GM21447 (cell line): ENCODE data around the gene CABLES1.

Experiments used
- ATAC-seq: cut with Tn5 transposase; IDR thresholded peaks from one replicate; pipeline ENCODE4 v1.9.1; 2021; ENCODE audit not compliant: unreplicated experiment

The CABLES1 gene

DNA sequence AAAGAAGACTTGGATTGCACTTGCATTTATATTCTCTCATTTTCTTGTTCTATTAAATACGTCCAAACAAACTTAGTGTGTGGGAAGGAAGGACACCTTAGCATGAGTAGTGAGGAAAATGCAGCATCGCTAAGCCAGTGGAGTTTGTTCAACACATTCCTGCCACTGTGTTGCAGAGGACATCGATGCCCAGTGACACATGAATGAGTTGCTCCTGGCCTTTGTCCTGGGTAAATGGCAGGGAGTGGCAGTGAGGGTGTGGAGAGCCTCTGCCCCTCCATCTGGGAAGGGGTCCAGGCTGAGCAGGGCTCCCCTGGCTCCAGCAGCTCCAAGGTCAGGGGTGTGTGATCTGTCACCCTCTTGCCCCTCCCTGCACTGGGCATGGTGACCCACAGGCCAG, 75.9 kb downstream of the CABLES1 start:
- ATAC-seq, result no peak

DNA sequence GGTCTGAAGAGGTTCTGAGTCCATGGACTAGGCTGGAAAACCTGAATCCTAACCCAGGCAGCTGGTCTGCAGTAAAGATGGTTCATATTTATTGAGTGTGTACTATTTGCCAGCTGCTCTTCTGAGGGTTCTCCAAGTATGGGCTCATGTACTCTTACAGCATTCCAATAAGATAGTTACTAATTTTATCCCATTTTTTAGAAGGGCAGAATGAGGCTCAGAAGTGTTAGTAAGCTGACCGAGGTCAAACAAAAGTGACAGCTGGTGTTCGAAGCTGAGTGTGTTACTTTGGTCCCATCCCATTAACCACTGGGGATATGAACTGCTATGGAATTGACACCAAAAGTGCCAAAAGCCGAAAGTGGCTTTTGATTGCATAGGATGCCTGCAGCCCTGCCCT, 76.9 kb downstream of the CABLES1 start:
- no peak for ATAC-seq

DNA sequence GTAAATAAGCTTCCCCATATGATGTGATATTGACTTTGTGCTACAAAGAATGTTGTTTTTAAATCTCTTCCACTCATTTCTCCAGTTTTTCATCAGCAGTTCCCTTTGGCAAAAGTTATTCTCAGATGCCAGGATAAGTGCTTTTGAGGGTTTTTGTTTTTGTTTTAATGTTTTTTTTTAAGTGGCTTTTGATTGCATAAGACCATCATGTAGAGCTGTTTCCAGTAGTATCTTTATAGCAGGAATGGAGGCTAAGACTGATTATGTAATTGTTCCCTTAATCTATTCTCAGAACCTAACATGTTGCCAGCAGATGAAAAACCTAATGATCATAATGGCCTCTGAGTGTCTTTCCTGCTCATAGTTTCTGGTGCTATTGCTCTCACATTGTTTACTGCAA, 77.9 kb downstream of the CABLES1 start:
- ATAC-seq, result no peak

DNA sequence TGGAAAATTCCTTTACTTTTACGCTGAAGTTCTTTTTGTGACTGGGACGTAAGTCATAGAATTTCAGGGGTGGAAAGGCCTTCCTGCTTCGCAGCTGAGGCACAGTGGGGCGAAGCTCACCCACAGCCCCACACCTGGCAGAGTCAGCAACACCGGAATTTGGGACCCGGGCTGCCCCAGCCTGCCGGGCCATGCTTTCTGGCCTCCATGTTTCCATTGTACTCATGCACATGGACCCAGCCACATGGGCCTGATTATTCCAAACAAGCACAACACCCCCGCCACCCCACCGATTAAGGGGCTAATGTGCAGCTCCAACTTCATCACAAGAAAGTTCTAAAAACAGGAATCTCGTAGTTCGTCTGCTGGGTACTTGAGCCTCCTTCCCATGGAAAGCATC, 82.5 kb downstream of the CABLES1 start:
- no peak for ATAC-seq

DNA sequence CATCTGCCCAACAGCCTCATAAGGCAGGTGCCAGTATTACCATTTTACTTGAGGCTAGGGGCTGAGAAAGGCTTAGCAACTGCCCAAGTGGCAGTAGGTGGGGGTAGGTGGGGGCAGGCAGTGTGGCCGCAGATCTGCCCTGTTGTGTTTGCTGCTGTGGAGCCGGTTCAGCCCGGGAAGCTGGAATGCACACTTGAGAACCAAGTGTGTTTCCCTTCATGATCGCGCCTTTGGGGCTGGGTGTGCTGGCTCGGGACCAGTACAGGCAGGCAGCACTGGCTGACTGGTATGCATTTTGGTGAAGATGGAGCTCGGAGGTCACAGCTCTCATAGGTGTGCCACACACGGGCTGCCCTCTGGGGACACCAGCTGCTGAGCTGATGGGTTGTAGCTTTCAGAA, 85.1 kb downstream of the CABLES1 start:
- ATAC-seq, result no peak

DNA sequence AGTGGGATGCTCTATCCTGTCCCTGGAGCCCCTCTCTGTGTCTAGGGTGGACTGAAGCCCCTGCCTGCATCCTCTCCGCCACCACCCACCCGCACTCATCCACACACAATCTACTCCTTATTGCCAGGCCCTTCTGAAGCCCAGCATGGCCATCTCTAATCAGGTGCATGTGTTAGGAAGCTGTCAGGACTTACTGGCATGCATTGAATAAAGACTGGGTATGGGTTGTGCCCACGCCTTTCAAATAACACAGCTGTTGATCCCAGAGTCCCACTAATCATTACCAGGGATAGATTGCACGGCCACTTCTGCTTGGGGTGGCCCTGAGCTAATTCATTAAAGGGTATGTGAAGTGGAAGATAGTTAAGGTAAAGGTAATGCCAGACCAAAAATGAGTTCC, 88.4 kb downstream of the CABLES1 start:
- no peak for ATAC-seq

DNA sequence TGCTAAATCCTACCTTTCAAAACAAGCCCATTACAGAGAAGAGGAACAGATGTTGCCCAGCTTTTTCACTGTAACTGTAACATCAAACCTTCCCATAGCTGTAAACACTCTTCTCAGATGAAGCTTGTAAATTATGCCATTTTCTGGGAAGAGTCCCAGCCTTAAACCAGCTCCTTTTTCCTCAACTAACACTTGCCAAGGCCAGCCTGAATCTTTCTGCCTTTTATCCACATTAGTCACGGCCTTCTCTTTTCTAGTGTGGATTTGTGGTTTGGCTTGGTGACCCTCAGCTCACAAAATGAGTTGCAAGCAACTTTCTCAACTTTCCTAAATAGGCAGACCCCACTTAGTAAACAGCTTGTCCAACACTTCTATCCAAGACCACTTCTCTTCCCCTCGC, 90.2 kb downstream of the CABLES1 start:
- ATAC-seq, result no peak

DNA sequence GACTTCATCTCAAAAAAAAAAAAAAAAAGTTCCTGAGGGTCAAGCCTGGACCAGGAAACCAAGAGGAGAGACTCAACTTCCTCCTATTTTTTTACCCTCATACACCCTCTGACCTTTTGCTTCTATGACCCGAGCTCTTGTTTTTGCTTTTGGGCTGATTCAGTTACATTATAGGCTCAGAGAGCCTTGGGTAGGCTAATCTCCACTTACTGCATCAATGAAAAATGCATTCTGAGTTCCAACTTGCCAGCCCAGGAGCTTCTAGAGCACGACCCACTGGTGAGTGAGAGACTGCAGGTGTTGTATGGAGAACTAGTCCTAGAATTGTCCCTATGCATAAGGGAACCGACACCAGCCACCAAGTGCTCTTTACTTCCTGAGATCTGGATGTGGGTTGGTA, 91.1 kb downstream of the CABLES1 start:
- ATAC-seq, result no peak

DNA sequence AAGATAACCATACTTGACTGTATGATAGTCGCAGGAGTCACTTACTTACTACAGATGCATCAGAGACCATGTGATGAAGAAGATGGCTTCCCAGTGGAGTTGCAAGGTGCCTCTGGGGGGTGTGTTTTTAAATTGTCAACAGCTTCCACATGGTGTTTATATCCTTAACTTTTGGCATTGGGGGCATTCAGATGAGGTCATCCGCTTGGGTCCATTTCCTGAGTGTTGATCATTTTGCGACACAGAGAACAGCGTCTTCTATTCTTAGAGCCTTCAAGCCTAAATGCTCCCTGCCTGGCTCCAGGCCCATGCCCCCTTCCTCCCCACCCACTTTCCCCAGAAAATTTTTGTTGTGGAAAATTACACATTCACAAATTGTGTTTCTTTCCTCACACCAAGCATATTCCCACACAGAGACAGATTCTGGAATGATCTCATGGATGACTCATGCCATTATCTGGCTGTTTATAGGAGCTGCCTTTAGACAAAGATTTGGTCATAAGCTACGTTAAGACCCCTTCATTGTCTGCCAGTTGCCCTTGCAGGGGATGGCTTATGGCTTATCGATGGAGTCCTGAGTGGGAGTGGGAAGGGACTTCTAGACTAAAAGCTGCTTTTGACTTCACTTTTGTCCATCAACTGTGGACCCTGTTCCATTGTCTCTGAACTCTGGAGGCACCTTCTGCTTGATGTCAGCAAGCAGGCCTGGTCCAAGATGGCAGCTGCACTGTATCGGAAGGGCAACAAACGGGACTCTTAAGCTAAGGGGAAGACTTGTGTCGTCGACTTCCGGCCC, 91.8 kb downstream of the CABLES1 start:
- ATAC-seq, result no peak

DNA sequence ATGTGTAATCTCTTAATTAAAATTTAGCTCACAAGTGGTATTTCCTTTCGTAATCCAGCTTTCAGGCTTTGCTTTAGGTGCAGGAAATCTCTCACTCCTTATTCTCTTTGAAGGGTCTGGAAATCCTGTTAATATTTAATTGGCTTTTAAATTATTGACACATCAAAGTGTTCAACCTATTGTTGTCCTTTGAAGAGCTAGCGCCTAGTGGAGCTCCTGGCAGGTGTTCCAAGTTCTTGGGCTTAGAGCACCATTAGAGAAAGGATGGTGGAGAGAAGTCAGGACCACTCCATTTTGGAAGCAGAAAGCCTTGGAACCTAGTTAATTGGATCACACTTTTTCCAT, 92.4 kb downstream of the CABLES1 start:
- ATAC-seq, result no peak

DNA sequence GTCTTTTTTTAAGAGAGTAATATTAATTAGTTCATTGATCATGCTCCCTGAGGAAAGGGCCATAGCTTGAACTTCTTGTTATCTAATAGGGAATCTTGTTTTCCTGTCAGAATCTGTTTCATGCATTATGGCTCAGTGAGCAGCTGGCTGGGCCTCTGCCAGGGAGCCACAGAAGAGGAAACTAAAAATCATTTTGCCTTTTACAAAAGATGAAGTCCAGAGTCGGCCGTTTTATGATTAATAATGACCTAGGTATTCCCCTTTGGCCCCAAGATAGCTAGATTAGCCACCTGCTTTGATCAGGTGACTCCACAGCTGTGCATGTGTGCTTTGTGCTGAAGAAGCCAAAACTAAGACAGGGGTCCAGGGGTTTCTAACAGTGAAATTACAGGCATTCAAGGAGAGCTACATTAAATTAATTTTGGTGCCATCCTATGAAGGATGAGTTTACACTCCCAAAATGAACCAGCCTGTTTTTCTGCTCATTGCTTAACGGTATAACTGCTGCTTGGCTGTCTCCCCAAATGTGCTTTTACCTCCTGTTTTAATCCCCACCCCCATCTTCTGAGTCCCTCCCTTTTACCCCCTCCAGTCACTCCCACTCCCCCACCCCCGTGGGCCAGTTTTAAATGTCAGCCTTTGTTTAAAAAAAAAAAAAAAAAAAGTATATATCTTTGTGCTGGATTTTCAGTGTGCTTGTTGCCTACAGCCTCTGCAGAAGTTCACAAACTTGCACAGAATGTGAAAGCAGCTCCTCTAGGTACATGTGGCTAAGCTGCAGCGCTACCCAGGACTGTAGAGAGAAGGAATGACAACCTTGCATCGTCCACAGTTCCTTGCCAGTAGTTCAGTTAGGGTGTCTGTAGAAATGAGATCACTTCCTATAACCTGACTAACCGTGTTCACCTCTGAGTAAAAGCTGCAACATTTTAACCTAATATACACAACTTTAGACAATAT, 93.1 kb downstream of the CABLES1 start:
- peak; percentile 47 for ATAC-seq

DNA sequence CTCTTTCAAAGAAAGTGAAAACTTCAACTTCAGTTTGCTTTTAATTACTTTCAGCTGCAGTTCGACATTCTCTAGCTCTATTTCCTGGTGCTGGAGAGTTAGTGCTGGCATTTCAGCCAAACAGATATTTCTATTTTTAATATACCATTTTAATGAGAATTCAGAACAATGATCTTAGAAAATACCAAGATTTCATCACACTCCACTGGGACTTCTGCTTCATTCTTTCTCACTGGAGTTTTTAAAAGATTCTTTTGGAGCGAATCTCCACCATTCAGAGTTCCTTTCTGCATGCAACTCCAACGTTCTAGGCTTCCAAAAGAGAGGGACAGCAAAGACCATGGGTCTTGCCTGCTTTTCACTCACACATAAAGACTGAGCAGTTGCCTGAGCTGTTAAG, 94.2 kb downstream of the CABLES1 start:
- ATAC-seq, result no peak

DNA sequence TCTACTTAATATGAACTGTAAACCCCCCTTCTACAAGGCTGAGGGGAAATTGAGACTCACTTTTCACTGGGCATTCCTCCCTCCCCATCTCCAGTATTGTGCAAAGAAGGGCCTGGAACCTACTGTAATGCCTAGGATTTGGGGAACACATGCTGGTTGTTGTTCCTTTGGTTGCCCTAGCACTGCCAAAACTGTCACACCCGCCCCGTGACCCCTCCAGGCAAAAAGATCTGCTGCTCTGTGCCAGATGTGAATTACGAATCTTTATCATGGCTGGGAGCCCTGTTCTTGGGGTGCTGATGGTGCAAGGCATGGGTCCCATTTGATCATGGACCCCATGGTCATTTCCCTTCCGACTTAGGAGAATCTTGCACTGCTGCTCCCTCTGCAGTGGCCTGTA, 95.4 kb downstream of the CABLES1 start:
- ATAC-seq, result no peak

DNA sequence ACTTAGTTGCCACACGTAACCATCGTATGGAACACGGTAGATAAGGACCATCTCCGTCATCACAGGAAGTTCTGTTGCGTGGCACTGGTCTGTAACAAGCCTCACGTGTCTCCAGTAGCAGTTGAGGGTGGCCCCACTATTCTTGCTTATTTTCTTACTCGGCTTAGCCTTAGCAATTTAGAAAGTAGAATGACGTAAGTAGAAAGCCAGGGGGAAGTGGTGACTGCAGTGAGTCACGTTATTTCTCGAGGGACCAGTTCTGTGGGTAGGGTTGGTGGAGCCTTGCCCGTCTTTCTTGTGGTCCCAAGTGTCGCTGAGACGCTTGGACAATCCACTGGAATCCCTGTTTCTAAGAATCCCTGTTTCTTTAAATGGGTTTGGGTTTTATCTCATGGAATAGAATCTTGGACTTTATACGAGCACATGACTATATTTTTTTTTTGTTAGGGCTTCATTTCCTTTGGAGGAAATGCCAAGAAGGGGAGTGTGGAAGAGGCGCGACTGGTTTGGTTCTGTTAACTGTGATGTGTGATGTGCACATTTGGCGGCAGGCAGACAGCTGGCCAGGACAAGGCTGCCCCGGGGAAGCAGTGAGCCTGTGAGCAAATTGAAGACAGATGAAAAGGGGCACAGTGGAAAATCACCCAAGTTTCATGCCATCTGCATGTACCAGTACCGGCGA, 96.2 kb downstream of the CABLES1 start:
- ATAC-seq, result peak; percentile 74

DNA sequence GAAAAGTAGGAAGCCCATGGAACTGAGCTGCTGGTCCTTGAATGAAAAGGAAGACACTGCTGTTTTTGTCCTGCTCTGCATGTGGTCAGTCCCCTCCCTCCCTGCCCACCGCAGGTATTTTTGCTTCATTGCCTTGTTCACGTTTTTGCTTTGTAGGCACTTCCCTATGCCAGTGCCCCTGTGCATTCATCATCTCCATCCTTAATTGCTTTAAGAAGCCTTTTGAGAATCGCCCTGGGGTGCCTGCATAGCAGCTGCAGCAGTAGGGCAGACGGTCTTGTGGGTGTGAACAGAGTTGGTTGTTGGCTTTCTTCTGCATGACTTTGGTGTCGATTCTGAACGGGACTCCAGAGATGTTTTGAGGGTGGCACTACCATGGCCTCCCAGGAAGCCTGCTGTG, 97.0 kb downstream of the CABLES1 start:
- ATAC-seq, result no peak

DNA sequence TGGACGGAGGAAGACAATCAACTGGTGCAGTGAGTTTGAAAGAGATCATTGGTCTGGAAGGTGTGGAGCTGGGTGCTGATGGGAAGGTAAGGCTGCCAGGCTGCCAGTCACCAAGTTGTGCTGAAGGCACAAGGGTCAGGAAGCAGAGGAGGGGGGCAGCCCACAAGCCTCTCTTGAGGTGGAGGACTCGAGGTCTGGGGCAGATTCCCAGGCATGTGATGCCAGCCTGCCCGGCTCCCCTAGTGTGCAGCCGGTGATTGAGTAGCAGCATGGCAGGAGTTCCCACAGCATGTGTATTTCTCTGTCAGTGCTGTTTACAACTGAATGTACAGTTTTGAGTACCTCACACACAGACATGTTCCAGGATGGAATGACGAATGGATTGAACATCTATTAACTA, 99.3 kb downstream of the CABLES1 start:
- ATAC-seq, result no peak

DNA sequence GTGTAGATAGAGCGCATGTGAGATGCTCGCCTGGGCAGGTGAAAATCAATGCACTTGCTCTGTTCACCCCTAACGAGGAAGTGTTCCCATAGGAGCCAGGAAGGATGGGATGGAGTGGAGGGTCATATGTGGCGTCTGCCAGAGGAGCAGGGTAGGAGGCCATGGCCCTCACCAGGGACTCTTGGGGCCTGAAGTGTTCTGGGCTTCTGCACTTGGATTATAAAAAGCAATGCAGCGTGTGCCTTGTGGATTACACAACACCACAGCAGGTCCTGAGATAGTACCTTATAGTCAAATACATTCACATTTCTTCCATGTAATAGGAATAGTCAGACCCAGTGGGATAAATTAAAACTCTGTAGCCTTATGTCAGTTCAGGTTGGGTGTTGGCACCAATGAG, 100.1 kb downstream of the CABLES1 start:
- ATAC-seq, result no peak

DNA sequence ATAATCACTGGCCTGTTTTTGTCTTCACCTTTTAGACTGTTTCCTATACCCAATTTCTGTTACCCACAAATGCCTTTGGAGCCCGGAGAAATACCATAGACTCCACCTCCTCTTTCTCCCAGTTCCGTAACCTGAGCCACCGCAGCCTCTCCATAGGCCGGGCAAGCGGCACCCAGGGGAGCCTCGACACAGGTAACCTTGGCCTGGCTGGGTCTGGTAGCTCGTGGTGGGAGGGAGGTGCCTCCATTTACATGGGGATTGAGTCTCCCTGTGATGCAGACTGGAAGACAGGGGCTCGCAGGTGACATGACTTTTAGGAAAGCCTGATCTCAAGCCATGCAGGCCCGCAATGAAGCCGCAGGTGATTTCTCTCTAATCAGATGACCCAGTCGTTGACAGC, 100.6 kb downstream of the CABLES1 start:
- ATAC-seq, result no peak

DNA sequence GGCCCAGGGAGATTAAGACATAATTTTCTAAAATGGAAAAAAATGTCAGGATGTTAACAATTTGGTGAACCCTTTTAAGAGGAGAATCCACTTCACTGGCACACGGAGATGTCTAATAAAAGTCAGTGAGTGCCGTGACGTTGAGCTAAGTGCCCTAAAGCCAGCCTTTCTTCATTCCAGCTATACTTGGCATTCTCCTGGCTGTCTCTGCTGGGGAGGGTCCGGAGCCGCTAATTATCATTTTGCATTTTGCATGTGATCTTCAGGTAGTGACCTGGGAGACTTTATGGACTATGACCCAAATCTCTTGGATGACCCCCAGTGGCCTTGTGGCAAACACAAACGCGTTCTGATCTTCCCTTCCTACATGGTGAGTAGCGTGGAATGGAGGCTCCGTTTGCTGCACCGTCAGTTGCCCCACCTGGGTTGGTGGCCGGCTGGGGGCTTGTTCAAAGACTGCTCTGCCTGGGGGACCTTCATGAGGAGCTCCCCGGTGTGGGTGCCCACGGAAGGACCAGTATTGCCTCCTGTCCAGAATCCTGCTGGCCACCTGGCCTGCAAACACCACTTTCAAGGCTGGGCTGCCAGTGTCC, 101.7 kb downstream of the CABLES1 start:
- ATAC-seq, result no peak

DNA sequence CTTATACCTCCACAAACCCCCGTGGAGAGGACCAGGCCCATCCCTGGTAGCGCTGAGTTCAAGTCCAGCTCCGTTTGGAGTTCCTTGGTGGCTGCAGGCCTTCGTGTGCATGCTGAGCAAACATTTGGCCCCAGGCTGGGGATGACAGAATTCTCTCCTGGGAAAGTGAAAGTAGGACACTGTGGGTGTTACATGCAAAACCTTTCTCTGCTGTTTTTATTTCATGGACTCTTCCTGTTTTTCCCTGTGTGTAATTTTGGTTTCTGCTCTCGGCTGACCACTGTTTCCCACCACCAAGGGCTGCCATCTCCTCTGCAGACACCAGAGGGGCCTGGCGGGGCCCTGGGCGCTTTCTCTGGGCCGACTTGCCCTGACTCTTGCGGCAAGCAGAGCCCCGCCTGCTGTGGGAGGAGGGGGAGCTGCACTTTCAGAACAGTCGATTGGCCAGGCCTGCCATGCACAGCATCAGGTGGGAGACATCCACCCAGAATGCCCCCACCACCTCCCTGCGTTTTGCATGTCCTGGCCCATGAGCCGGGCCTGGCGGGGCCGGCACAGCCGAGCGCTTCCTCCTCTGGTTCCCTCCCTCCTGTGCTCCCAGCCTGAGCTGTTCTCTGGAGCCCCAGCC, 102.4 kb downstream of the CABLES1 start:
- ATAC-seq, result peak; percentile 47

DNA sequence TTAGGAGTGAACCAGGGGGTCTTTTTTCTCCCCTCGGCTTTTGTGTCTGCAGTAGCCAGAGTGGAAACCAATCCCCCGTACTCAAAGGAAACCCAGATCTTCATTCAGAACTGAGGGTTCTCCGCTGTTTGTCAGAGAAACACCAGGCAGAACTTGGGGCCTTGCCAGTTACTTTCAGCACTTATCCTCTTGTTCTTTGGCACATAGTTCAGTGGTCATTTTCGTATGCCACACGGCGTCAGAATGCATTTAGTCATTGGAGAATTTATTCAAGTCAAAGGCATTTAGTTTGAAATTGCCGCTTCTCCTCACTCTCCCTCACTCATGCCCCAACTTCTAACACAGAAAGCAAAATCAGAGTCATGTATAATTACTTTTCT, 102.9 kb downstream of the CABLES1 start:
- no peak for ATAC-seq
